ENCODE measurements around the gene SYNPR. TPM values are rescaled to one million over a fixed set of nuclear protein-coding genes. Genes with fewer than 3 reads are reported as not detected.

SYNPR gene
- total RNA-seq, 1 experiment from 2014 or later: 0.17 TPM

DNA sequence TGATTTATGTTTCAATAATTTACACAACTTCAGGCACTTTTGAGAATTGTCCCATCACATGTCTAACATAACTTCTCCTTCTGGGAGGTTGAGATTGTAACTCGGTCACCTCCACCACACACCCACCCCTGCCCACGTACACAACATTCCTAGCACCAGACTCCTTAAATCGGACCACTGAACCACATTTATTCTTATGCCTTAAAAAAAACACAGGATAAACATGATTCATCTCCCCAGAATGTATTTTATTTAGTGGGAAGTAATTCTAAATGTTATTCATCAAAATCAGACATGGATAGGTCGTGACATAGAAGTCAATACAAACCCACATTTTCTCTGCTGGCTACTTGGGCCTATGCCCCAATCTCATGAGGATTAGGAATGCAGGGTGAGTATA is 377.4 kb downstream of the SYNPR start:
- no peaks in the 10 kb centered on the region for H3K79me2 ChIP-seq (ENCODE audit: insufficient read depth, low read length)
- Mint-ChIP-seq H3K27me3 (ENCODE audit: low read depth) (no peaks in the 10 kb centered on the region; the same call in 1 of the 2 replicates), H3K4me1 (0 out of 4 replicates have a peak, but pooled peaks cover 0 to 3% of the 10 kb centered on the region in 2 experiments), H3K36me3 (ENCODE audit: insufficient read depth in 1 of 3, low read depth in 3 of 3) (no peaks in the 10 kb centered on the region), H3K27ac (no peak overlapping the region), H3K4me3 (no peak overlapping the region), H3K9me3 (peaks cover 0 to under 1% of the 10 kb centered on the region in 2 experiments; a peak in 1 of 5 replicates)
- no peak overlapping the region for H3K18ac ChIP-seq (ENCODE audit: insufficient read length, low read depth, low read length)
- no peaks in the 10 kb centered on the region for H3K4me1 ChIP-seq (ENCODE audit: insufficient read depth, low read length)
- H2BK5ac ChIP-seq (ENCODE audit: insufficient read length, low read length): no peak overlapping the region
- H4K8ac ChIP-seq (replicated peaks; ENCODE audit: insufficient read length, low read depth, low read length): no peak overlapping the region
- H3K4me2 ChIP-seq (ENCODE audit: insufficient read depth, insufficient read length, low read length): no peak overlapping the region
- no peaks in the 10 kb centered on the region for H3K79me1 ChIP-seq (ENCODE audit: insufficient read depth, low read depth, low read length, poor library complexity, severe bottlenecking)
- no peaks in the 10 kb centered on the region for H4K20me1 ChIP-seq (ENCODE audit: control insufficient read depth, insufficient read depth, insufficient read length)
- H4K91ac ChIP-seq (ENCODE audit: insufficient read length, low read depth, low read length): no peak overlapping the region
- TF ChIP-seq, protein P1, sequence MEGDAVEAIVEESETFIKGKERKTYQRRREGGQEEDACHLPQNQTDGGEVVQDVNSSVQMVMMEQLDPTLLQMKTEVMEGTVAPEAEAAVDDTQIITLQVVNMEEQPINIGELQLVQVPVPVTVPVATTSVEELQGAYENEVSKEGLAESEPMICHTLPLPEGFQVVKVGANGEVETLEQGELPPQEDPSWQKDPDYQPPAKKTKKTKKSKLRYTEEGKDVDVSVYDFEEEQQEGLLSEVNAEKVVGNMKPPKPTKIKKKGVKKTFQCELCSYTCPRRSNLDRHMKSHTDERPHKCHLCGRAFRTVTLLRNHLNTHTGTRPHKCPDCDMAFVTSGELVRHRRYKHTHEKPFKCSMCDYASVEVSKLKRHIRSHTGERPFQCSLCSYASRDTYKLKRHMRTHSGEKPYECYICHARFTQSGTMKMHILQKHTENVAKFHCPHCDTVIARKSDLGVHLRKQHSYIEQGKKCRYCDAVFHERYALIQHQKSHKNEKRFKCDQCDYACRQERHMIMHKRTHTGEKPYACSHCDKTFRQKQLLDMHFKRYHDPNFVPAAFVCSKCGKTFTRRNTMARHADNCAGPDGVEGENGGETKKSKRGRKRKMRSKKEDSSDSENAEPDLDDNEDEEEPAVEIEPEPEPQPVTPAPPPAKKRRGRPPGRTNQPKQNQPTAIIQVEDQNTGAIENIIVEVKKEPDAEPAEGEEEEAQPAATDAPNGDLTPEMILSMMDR (conservative IDR thresholded peaks at IDR 0.05): no peak
- no peak overlapping the region for H2BK15ac ChIP-seq (ENCODE audit: low read depth, low read length)
- H2BK20ac ChIP-seq (ENCODE audit: low read depth, low read length, poor library complexity, severe bottlenecking): no peak overlapping the region
- H3K23me2 ChIP-seq (ENCODE audit: insufficient read length, low read depth, low read length, poor library complexity, severe bottlenecking): no peaks in the 10 kb centered on the region
- H3K9ac ChIP-seq (ENCODE audit: extremely low read depth, insufficient read length, low read length): no peak overlapping the region
- H3T11ph ChIP-seq (ENCODE audit: low read length): no peak overlapping the region
- no peak overlapping the region for H4K5ac ChIP-seq (ENCODE audit: insufficient read length, low read depth, low read length)
- H3K27ac ChIP-seq (ENCODE audit: insufficient read length, low read depth, low read length): no peak overlapping the region
- H2BK12ac ChIP-seq (ENCODE audit: insufficient read length, low read depth, low read length): no peak overlapping the region
- no peaks in the 10 kb centered on the region for H3K9me3 ChIP-seq (ENCODE audit: control insufficient read depth, low read depth, low read length)
- H3K27me3 ChIP-seq (ENCODE audit: insufficient read depth, low read length): no peaks in the 10 kb centered on the region
- no peak overlapping the region for H3K56ac ChIP-seq (ENCODE audit: insufficient read length, low read depth, low read length)
- no peak for DNase-seq
- H3K23ac ChIP-seq (ENCODE audit: insufficient read length, low read depth, low read length): no peak overlapping the region
- H2AK5ac ChIP-seq (ENCODE audit: insufficient read length, low read length): no peak overlapping the region
- H3K4ac ChIP-seq (ENCODE audit: low read depth, low read length): no peak overlapping the region
- H2BK120ac ChIP-seq (ENCODE audit: low read depth, low read length, poor library complexity, severe bottlenecking): no peak overlapping the region
- WGBS (ENCODE audit: extremely low coverage, insufficient read length, low lambda C conversion rate): no CpG with 5 or more reads among the region's 4 CpGs
- no peak overlapping the region for H2AFZ ChIP-seq (ENCODE audit: low read length)
- no peak overlapping the region for H3K14ac ChIP-seq (ENCODE audit: insufficient read depth, low read length)

Data from H9 (cell line).